NOMO-1 treated with DMSO at 0.1 percent for 48 hours (cell line): ENCODE data around the gene CHMP2A.

Source experiments
- DNase-seq: peaks from one replicate; lab custom pipeline; 2025; ENCODE audit not compliant: unreplicated experiment; lab: John Stamatoyannopoulos, UW

Gene CHMP2A

DNA sequence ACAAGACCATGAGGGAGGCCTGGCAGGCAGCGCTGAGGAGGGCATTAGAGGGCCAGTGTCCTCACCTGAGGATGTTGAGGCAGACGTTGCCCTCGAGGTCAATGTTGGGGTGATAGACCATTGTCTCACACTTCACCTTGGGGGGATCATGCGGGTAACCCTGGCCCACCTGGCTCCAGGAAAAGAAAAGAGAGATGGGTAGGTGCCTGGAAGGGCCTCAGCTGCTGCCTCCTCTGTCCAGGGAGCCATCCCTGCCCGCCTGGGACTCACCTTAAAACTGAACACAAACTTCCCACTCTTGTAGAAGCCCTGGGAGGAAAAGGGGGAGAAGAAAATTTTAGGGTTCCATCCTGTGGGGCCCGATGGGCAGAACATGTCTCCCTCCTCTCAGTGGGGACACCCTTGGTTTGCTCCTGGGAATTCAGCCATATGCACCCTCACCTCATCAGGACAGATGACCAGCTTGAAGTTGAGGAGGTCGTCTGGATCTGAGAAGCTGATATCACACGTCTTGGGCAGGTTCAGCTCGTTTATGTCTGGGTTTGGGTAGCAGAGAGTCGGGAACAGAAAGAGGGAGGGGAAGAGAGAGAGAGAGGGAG is 1.8 kb upstream of the CHMP2A start:
- no peak for DNase-seq

DNA sequence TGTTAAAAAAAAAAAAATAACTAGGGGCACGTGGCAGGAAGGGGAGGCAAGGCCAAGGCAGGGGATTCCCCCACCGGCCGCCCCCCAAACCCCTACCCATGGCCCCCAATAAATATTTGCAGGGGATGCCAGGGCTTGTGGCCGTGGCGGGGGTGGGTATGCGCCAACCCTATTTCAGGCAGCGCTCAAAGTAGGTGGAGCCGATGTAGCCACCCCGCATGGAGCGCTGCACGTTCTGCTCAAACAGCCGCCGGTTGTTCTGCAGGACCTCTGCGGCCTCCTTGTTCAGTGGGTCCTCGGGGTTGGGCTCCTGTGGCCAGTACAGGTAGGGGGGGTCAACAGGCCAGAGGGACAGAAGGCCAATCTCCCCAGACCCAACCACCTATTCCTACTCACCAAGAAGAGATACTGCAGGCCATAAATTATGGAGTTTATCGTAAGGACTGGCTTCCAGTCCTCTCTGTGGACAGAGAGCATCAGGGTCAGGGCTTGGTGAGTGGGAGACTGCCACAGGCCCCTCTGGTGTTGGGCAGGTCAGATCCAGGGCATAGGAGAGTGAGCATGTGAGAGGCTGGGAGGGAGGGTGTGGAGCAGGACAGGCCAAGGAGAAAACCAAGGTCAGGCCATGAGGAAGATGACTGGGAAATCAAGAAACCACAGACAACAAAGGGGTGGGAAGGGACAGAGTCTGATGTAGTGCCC is 1.2 kb upstream of the CHMP2A start:
- no peak for DNase-seq

DNA sequence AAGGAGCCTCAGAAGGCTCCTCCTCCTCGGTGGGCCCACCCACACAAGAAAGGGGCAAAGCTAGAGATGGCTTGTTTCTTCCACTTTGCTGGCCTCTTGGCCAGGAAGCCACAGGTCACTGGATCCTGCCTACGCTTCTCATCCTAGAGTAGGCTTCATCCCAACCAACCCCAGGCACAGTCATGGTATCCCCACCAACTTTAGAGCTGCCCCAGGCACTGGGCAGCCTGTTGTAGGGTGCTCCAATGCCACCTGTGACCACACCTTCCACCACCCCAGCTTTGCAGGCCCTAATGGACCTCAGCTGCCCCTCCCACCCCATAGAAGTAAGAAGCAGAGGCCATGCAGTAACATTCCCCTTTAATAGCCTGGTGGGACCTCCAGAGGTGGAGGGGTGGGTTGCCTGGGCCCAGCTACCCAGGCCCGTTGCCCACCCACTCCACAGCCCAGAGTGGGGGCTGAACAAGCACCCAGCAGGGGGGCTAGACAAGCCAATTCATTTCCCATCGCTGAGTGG is 522 bp upstream of the CHMP2A start:
- no peak for DNase-seq

DNA sequence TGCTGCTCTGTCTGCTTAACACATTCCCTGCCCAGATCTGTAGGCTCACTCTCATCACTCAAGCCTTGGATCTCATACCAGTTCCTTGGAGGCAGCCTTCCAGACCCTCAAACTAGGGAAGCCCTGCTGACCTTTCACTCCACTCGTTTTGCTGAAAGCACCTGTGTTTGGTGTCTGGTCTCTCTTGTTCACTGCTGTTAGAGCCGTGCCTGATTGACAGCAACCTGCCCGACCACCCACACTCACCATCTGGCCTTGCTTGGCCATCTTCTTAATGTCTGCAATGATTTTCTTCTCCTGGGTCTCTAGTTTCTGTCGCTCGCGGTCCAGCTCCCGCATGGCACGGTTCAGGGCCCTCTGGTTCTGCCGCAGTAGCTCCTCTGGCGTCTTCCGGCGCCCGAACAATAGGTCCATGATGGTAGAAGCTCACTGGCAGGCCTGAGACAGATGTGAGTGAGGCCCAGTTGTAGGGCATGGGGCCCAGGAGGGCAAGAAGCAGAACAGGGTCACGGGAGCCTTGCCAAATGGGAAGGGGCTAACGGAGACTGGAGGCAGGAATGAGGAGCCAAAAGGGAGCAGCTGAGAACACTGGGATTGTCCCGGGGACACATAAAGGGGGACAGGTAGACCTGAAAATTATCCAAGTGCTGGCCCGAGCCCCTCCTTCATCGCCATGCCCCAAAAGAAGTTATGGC is 959 bp downstream of the CHMP2A start:
- no peak for DNase-seq

DNA sequence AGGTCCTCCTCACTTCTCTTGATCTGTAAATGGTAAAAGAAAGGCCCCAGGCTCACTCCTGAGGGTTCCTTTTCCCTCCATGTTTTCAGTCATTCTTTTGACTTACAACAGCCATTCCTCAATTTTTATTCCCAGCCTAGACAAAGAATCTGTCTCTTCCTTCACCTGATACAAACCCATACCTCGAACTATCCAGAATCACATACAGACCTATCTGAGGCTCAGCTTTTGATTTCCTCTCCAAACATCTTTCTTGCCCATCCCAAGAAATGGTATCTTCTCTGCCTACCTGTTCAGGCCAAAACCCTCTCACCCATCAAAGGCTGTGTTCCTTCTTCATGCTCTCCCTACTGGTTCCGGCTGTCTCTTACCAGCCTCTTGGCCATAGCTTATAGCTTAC is 2.2 kb downstream of the CHMP2A start:
- no peak for DNase-seq

DNA sequence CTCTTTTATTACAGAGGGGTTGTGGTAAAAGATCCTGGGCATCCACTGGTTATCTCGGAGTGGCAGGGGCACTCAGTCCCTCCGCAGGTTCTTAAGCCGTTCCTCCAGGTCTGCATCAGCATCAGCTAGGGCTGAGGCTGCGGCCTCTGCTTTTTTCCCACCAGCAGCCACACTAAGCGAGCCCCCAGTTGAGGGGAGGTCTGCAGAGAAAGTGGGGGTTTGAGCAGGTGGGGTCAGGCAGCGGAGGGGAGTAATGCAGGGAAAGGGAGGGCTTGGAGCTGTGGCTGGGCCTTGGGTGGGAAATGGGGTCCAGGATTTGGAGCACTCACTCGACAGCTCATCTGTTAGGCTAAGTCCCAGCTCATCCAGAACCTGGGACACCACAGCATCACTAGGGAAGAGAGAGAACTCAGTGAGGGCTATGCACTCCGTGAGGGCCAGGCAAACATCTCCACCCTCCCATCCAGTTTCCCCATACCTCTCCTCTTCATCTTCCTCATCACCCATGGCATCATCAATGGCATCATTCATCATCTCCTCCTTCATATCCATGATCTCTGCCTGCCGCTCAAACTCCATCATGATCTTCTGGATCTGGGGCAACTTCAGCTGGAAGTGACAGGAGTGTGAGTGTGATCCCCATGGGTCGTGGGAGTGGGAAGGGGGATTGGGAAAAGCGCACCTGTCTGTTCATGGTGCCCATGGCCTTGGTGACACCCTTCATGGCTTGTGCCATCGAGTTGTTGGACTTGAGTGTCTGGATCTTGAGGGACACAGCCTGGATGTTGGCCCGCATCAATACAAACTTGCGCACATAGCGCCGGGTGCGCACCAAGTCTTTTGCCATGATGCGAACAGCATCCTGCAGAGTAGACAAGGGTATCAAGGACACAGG is 3.1 kb downstream of the CHMP2A start:
- no peak for DNase-seq

DNA sequence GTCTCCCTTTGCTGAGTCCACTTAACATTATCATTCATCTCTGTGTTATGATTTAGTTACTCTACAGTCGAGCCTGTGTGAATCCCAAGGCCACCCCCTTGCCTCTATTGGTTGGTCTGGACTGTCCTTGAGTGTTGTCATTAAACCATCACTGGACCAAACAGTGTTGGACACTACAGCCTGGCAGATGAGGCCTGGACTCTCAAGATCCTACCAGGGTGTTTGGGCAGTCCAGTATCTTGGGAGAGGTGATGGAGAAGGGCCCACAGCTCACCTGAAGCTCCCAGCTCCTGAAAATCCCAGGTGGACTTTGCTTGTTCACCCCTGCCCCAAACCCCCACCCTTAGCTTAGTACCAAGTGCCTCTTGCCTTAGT is 3.8 kb downstream of the CHMP2A start:
- DNase-seq = no peak

DNA sequence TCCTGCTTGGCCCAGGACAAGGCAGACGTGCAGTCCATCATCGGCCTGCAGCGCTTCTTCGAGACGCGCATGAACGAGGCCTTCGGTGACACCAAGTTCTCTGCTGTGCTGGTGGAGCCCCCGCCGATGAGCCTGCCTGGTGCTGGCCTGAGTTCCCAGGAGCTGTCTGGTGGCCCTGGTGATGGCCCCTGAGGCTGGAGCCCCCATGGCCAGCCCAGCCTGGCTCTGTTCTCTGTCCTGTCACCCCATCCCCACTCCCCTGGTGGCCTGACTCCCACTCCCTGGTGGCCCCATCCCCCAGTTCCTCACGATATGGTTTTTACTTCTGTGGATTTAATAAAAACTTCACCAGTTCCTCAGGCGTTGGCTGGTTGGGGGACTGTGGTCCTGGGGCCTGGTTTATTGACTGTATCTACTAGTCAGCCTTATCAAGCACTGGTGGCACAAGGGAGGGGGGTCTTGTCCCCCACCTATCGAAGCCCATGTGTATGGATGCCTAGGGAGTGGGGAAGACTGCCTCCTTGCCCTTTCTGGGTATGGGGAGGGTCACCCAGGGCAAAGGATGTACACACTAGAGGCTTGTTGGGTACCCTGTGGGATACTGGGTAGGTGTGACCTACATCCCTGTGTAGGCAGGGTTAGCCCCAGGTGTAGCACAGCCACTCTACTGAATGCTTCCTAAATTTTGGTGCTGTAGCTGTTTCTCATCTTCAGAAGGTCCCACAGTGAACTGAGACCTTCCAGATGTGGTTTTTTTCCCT is 4.4 kb downstream of the CHMP2A start:
- DNase-seq = no peak

DNA sequence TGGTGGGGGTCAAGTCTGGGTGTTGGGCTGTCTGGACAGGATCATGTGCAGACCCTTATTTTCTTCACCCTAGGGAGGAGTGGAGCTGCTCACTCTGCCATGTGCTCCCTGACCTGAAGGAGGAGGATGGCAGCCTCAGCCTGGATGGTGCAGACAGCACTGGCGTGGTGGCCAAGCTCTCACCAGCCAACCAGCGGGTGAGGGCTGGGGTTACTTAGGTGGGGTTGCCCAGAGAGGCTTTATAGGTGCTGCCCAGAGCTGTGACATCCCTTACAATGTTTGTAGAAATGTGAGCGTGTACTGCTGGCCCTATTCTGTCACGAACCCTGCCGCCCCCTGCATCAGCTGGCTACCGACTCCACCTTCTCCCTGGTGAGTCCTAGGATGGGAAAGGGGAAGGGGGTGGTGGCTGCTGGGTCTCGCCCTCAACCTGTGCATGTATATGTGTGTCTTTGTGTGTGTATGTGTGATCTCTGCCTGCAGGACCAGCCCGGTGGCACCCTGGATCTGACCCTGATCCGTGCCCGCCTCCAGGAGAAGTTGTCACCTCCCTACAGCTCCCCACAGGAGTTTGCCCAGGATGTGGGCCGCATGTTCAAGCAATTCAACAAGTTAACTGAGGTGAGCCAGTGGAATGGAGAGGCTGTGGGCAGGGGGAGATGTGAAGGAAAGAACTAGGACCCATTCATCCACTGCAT is 5.1 kb downstream of the CHMP2A start:
- DNase-seq = no peak

DNA sequence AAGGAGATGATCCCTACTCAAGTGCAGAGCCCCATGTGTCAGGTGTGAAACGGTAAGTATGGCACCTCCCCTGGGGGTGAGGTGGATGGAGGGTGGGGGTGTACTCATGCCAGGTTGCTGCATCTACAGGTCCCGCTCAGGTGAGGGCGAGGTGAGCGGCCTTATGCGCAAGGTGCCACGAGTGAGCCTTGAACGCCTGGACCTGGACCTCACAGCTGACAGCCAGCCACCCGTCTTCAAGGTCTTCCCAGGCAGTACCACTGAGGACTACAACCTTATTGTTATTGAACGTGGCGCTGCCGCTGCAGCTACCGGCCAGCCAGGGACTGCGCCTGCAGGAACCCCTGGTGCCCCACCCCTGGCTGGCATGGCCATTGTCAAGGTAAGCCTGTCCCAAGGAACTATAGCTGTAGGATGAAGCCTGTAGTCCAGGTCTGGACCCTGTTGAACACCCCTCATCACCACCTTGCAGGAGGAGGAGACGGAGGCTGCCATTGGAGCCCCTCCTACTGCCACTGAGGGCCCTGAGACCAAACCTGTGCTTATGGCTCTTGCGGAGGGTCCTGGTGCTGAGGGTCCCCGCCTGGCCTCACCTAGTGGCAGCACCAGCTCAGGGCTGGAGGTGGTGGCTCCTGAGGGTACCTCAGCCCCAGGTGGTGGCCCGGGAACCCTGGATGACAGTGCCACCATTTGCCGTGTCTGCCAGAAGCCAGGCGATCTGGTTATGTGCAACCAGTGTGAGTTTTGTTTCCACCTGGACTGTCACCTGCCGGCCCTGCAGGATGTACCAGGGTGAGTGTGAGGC is 5.8 kb downstream of the CHMP2A start:
- no peak for DNase-seq

DNA sequence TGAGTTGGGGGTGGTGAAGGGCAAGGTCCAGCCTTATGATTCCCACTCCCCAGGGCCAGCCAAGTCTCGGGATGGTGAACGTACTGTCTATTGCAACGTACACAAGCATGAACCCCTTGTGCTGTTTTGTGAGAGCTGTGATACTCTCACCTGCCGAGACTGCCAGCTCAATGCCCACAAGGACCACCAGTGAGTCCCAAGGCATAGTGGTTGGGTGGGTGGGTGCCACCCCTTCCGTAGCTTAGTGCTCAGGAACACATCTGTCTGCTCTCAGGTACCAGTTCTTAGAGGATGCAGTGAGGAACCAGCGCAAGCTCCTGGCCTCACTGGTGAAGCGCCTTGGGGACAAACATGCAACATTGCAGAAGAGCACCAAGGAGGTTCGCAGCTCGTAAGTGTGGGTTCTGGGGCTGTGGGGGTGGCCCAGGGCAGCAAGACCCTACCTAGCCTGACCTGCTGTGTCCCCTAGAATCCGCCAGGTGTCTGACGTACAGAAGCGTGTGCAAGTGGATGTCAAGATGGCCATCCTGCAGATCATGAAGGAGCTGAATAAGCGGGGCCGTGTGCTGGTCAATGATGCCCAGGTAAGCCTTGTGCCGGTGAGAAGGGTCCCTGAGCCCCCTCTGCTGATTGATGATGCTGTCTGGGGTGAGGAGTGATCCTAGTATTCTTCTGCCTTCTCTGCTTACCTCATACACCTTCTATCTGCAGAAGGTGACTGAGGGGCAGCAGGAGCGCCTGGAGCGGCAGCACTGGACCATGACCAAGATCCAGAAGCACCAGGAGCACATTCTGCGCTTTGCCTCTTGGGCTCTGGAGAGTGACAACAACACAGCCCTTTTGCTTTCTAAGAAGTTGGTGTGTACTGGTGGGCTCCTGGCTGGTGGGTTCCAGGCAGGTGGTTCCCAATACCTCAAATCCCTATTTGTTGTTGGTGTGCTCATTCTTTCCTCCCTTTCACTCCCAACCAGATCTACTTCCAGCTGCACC is 7.3 kb downstream of the CHMP2A start:
- DNase-seq = no peak

DNA sequence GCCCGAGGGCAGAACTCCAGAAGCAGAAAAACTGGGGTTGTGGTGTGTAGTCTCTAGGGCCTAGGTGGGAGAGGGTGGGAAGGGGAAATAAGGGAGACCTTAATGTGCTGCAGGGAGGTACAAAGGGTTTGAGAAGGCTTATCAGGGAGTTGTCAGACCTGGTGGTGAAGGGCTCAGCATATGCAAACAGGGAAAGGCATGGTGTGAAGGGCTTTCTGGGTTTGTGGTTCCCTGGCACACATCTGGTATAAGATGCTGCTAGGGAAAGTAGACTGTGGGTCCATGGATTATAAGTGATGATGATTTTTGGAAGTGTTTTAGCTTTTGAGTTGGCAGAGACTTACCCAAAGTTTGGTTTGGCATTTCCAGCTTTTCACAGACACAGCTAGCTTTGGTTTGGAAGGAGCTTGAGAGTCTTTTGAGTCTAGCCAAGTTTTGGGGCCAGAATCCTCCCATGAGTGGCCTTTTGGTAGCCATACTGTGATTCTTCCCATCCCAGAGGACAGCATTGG is 8.8 kb downstream of the CHMP2A start:
- DNase-seq = no peak

DNA sequence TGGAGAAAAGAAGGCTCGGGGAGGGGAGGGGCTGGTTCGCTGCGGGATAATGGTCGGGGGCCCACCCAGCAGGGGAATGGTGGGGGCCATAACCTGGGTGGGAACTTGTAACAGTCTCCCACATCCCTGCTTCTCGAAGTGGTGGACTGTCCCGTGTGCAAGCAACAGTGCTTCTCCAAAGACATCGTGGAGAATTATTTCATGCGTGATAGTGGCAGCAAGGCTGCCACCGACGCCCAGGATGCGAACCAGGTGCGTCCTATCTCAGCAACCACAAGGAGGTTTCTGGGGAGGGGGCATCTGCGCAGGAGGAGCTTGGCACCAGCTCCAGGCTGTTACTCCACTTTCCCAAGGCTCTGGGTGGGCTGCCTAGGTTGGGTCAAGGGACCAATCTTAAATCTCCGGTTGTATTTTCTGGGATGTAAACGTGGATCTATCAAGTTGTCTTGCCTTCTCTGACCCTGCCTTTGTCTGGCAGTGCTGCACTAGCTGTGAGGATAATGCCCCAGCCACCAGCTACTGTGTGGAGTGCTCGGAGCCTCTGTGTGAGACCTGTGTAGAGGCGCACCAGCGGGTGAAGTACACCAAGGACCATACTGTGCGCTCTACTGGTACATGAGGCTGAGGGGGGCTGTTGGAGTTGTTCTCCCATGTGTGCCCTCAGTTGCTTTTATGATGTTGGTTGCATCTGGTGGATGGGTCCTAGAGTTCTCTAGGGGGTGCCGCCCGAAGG is 9.5 kb downstream of the CHMP2A start:
- no peak for DNase-seq

DNA sequence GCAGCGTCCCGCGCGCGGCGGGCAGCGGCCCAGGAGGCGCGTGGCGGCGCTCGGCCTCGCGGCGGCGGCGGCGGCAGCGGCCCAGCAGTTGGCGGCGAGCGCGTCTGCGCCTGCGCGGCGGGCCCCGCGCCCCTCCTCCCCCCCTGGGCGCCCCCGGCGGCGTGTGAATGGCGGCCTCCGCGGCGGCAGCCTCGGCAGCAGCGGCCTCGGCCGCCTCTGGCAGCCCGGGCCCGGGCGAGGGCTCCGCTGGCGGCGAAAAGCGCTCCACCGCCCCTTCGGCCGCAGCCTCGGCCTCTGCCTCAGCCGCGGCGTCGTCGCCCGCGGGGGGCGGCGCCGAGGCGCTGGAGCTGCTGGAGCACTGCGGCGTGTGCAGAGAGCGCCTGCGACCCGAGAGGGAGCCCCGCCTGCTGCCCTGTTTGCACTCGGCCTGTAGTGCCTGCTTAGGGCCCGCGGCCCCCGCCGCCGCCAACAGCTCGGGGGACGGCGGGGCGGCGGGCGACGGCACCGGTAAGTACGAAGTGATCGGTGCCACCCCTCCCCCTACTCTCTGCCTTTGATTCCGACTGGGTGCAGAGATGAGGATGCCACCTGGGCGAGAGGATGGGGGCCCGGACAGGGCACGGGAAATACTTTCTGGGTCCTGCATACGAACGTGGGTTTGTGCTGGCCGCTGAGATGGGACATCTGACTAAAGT is 10.2 kb downstream of the CHMP2A start:
- no peak for DNase-seq

DNA sequence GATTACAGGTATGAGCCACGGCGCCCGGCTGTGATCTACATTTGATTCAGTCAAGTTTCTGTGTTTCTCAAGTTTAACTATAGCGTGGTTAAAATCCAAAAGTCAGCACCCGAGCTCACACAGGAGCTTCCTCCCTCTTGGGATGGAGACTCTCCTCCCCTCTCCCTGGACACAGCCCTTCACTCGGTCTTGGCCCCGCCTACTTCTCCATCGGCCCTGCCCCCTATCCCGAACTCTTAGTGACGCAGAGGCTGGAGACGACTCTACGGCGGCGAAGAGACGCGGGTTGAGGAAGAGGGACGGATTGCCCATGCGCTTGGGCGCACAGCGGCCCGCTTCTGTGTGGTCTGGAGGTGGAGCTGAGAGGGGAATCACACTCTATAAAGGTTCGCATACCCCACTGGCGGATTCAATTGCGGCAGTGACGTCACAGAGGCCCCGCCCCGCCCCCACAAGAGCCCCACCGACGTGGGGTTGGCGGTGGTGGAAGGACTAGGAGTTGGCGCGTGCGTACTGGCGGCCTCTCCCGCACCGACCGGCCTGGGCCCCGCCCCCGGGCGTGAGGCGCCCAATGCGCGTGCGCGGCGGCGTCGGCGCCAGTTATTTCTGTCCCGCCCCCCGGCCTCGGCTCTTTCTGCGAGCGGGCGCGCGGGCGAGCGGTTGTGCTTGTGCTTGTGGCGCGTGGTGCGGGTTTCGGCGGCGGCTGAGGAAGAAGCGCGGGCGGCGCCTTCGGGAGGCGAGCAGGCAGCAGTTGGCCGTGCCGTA is 10.9 kb downstream of the CHMP2A start, which contains the start of gene TRIM28:
Gene TRIM28, plus strand, starts transcription at position 239 of the 765 bp plus-strand sequence. CDS start 694 bp downstream, outside the sequence.
- DNase-seq = no peak
